Measurements from ENCODE around the gene DESI2.
A peak's percentile ranks its signal among the peaks of the same experiment; 100 is the strongest.
"Not testable (repeated sequence)": the region's sequence is repeated elsewhere in the genome, so short reads cannot be mapped to it uniquely, and the experiment has no call there.

The DESI2 gene

GRCh38 chr1:244732851-244733450, 80.0 kb downstream of the DESI2 start:
- in situ Hi-C loops (cut with HindIII; ENCODE audit: low pct_ligation_motif_present, low pct_unique_long_range_greater_than_20kb, low sequenced_read_pairs), result no loop called here
- DNase-seq, result no peak

GRCh38 chr1:244735404-244735803, 82.5 kb downstream of the DESI2 start:
- DNase-seq, result peak; percentile 5
- in situ Hi-C loops (cut with HindIII; ENCODE audit: low pct_ligation_motif_present, low pct_unique_long_range_greater_than_20kb, low sequenced_read_pairs), result no loop called here

- no peak for DNase-seq
- in situ Hi-C loops (cut with HindIII; ENCODE audit: low pct_ligation_motif_present, low pct_unique_long_range_greater_than_20kb, low sequenced_read_pairs), result no loop called here
These were observed 83.1 kb downstream of the DESI2 start for GRCh38 chr1:244735876-244736561.

DNA sequence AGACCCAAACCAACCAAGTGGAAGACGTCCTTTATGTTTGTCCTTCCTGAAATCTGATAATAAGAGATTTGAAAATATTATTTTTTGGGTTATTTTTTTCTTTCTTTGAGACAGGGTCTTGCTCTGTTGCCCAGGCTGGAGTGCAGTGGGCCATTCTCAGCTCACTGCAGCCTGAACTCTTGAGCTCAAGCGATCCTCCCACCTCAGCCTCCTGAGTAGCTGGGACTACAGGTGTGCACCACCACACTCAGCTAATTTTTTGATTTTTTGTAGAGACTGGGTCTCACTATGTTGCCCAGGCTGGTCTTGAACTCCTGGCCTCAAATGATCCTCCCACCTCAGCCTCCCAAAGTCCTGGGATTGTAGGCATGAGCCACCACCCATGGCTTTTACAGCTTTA, 86.2 kb downstream of the DESI2 start:
- in situ Hi-C loops (cut with HindIII; ENCODE audit: low pct_ligation_motif_present, low pct_unique_long_range_greater_than_20kb, low sequenced_read_pairs), result not testable (repeated sequence)

DNA sequence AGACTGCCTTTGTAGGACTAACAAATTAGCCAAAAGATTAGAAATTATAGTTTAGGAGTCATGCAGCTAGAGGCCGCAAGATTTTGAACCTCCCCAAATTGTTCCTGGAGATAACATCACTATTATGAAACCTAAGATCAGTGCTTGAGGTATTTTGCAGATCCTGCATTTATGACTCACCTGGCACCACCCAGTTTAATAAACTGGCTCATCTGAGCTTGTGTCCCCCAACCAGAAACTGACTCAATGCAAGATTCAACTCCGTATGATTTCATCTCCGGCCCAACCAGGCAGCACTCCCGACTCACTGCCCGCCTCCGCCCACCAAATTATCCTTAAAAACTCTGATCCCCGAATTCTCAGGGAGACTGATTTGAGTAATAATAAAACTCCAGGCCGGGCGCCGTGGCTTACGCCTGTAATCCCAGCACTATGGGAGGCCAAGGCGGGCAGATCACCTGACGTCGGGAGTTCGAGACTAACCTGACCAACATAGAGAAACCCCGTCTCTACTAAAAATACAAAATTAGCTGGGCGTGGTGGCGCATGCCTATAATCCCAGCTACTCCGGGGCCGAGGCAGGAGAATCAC, 87.2 kb downstream of the DESI2 start:
- in situ Hi-C loops (cut with HindIII; ENCODE audit: low pct_ligation_motif_present, low pct_unique_long_range_greater_than_20kb, low sequenced_read_pairs); DNase-seq: not testable (repeated sequence)

More for the DNA sequence above, 86.2 kb downstream of the DESI2 start:
- DNase-seq, result not testable (repeated sequence)

GRCh38 chr1:244741692-244742091, 88.8 kb downstream of the DESI2 start:
- no peak for DNase-seq
- in situ Hi-C loops (cut with HindIII; ENCODE audit: low pct_ligation_motif_present, low pct_unique_long_range_greater_than_20kb, low sequenced_read_pairs), result no loop called here

- in situ Hi-C loops (cut with HindIII; ENCODE audit: low pct_ligation_motif_present, low pct_unique_long_range_greater_than_20kb, low sequenced_read_pairs), result no loop called here
- no peak for DNase-seq
These were observed 96.5 kb downstream of the DESI2 start for GRCh38 chr1:244749230-244750016.

DNA sequence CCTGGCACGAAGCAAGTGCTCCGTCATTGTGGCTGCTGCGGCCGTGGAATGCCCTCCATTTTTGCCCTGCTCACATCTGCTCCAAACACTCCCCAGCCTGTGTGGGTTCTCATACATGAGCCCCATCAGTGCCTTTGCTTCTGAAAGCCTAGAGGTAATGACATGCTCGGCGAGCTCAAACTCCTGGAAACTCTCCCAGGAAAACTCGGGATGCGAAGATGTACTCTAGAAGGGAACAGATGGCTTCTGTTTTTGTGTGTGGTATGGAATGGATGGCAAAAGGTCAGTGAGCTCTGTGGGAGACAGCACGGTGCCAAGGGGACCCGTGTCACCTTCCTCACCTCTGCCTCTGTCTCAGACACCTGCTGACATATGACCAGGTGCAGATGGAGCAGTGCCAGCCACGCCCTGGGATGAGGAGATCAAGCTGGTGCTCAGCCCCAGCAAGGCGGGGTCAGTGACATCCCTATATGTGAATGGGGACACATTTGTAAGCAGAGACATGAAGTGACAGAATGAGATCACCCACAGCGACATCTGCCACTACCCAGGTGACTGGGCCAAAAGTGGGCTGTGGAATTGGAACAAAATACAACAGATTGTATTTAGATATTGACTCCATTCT, 98.5 kb downstream of the DESI2 start:
- in situ Hi-C loops (cut with HindIII; ENCODE audit: low pct_ligation_motif_present, low pct_unique_long_range_greater_than_20kb, low sequenced_read_pairs), result no loop called here
- no peak for DNase-seq

- no peak for DNase-seq
- in situ Hi-C loops (cut with HindIII; ENCODE audit: low pct_ligation_motif_present, low pct_unique_long_range_greater_than_20kb, low sequenced_read_pairs), result no loop called here
These were observed 102.7 kb downstream of the DESI2 start for GRCh38 chr1:244755673-244756072.

DNA sequence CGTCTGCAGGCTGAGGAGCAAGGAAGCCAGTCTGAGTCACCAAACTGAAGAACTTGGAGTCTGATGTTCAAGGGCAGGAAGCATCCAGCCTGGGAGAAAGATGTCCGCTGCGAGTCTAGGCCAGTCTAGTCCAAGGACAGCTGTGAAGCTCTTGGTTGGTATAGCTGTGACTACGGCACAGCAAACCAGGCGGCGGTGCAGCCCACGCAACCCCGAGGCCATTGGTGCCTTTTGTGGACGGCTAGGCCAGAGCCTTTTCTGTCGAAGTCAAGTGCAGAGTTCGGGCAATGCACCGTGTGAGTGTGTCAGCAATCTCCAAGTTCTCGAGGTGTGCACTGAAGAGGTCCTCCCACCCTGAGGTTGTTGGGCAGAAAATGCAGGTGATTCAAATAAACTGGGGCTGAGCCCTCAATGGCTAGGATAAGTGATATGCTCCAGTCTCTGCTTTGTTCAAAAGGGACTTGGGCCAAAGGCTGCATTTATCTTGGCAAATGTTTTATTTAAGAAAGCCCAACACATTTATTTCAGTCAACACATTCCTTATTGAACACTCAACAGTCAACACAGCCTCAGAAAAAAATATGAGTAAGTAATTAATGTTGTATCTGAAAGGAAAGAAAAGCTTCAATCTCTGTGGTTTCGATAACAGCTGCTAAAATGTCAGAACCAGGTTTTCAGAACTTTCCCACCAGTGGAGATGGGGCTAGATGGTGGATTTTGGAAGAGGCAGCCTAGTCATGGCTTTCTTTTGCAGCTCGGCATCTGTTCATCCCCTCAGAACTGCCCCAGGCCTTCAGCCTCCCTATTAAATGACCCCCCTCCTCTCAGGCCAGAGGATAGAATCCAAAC, 104.4 kb downstream of the DESI2 start:
- DNase-seq, result no peak
- in situ Hi-C loops (cut with HindIII; ENCODE audit: low pct_ligation_motif_present, low pct_unique_long_range_greater_than_20kb, low sequenced_read_pairs), result no loop called here
